Liver (tissue), 9 donors: ENCODE results near the gene GSK3B. TPM values are rescaled to one million over a fixed set of nuclear protein-coding genes. Genes with fewer than 3 reads are reported as not detected.

Experiments used
- DNase-seq: peaks from one replicate; pipeline ENCODE4 v3.0.0-alpha.2; 2017; ENCODE audit warnings: low spot score
- H3K27ac ChIP-seq, 2 donors: one replicate each; pipeline ENCODE4 v1.7.0; 2013; ENCODE audit warnings: inconsistent platforms in 2 of 2, low read length in 2 of 2, control low read depth in 1 of 2, low read depth in 1 of 2, mild to moderate bottlenecking in 1 of 2
- H3K27me3 ChIP-seq, 4 donors: one replicate each; pipeline versions ENCODE4 v1.6.1 to v1.7.0; 2013; ENCODE audit warnings: low read length in 3 of 4, inconsistent platforms in 1 of 4, mild to moderate bottlenecking in 1 of 4, moderate library complexity in 1 of 4; ENCODE audit not compliant: control insufficient read depth in 4 of 4, insufficient read depth in 4 of 4
- H3K36me3 ChIP-seq, 4 donors: one replicate each; pipeline versions ENCODE4 v1.6.1 to v1.7.0; 2013; ENCODE audit warnings: low read length in 3 of 4, mild to moderate bottlenecking in 3 of 4, low read depth in 1 of 4, moderate library complexity in 1 of 4; ENCODE audit not compliant: control insufficient read depth in 4 of 4, insufficient read depth in 3 of 4
- H3K4me1 ChIP-seq, 4 donors: one replicate each; pipeline versions ENCODE4 v1.6.1 to v1.7.0; 2013; ENCODE audit warnings: low read length in 3 of 4, mild to moderate bottlenecking in 3 of 4, moderate library complexity in 1 of 4; ENCODE audit not compliant: control insufficient read depth in 4 of 4, insufficient read depth in 4 of 4
- H3K4me3 ChIP-seq, 3 donors: one replicate each; pipeline versions ENCODE4 v1.6.1 to v1.7.0; 2013; ENCODE audit warnings: low read length in 3 of 3, control low read depth in 1 of 3, low read depth in 1 of 3, mild to moderate bottlenecking in 1 of 3
- H3K9ac ChIP-seq, 2 donors: one replicate each; pipeline ENCODE4 v1.7.0; 2013; ENCODE audit warnings: low read length in 2 of 2, mild to moderate bottlenecking in 2 of 2, moderate library complexity in 2 of 2, control low read depth in 1 of 2, low read depth in 1 of 2
- H3K9me3 ChIP-seq, 4 donors: one replicate each; pipeline versions ENCODE4 v1.6.1 to v1.7.0; 2013; ENCODE audit warnings: low read length in 3 of 4; ENCODE audit not compliant: control insufficient read depth in 4 of 4
- ATF3 ChIP-seq: IDR thresholded peaks from 2 replicates; pipeline ENCODE4 v1.6.1; 2016; ENCODE audit warnings: antibody characterized with exemption
- EGR1 ChIP-seq, 2 donors: IDR thresholded peaks; 2 replicates each; pipeline ENCODE4 v1.6.1; 2016 to 2018; ENCODE audit warnings: antibody characterized with exemption in 2 of 2, low read depth in 2 of 2
- FOXA1 ChIP-seq: IDR thresholded peaks from 2 replicates; pipeline ENCODE4 v1.6.1; 2016; ENCODE audit warnings: antibody characterized with exemption
- FOXA2 ChIP-seq: IDR thresholded peaks from 2 replicates; pipeline ENCODE4 v1.6.1; 2016; ENCODE audit warnings: antibody characterized with exemption
- HNF4A ChIP-seq, 2 donors: conservative IDR thresholded peaks; 2 replicates each; pipeline ENCODE4 v1.6.1; 2016; ENCODE audit warnings: antibody characterized with exemption in 2 of 2, mild to moderate bottlenecking in 2 of 2
- HNF4G ChIP-seq: IDR thresholded peaks from 2 replicates; pipeline ENCODE4 v1.6.1; 2016; ENCODE audit warnings: antibody characterized with exemption
- NR2F2 ChIP-seq: IDR thresholded peaks from 2 replicates; pipeline ENCODE4 v1.6.1; 2016; ENCODE audit warnings: antibody characterized with exemption
- RAD21 ChIP-seq, 2 donors: IDR thresholded peaks; 2 replicates each; pipeline ENCODE4 v1.6.1; 2016; ENCODE audit warnings: antibody characterized with exemption in 2 of 2, mild to moderate bottlenecking in 2 of 2
- RXRA ChIP-seq, 2 donors: IDR thresholded peaks; 2 replicates each; pipeline ENCODE4 v1.6.1; 2017 to 2018; ENCODE audit warnings: antibody characterized with exemption in 2 of 2, mild to moderate bottlenecking in 1 of 2
- SP1 ChIP-seq: IDR thresholded peaks from 2 replicates; pipeline ENCODE4 v1.6.1; 2018; ENCODE audit warnings: antibody characterized with exemption, mild to moderate bottlenecking
- TAF1 ChIP-seq: conservative IDR thresholded peaks from 2 replicates; pipeline ENCODE4 v1.6.1; 2016; ENCODE audit warnings: antibody characterized with exemption, mild to moderate bottlenecking
- YY1 ChIP-seq: IDR thresholded peaks from 2 replicates; pipeline ENCODE4 v1.6.1; 2016; ENCODE audit warnings: antibody characterized with exemption, mild to moderate bottlenecking
- WGBS: extraction: QIAGEN DNeasy Blood & Tissue Kit; methylation state at CpG from one replicate; pipeline ENCODE4 v1.1.7; 2013; 5-methylcytosine and 5-hydroxymethylcytosine counted together
- polyA plus RNA-seq, 2 donors: library from polyadenylated mRNA; stranded (reverse) in 1 of 2; unstranded in 1 of 2; fragments of 200-250 nt in 1 of 2; fragments of >200 nt in 1 of 2; fragmentation: Nextera tagmentation in 1 of 2; extraction: Ambion mirVana in 1 of 2; gene quantifications; one replicate each; pipeline versions ENCODE4 v1.2.1 to v1.2.3, GENCODE V29; 2013 to 2015
- total RNA-seq, 2 donors: library from RNA; depleted of rRNA; stranded (reverse); fragments of >200 nt; gene quantifications; one replicate each; pipeline ENCODE4 v1.2.3, GENCODE V29; 2014
- TF ChIP-seq, protein P1 (sequence below): IDR thresholded peaks from 2 replicates; pipeline ENCODE4 v1.6.1; 2016; ENCODE audit warnings: antibody characterized with exemption
- TF ChIP-seq, protein P2 (sequence below): IDR thresholded peaks from 2 replicates; pipeline ENCODE4 v1.6.1; 2016; ENCODE audit warnings: antibody characterized with exemption
- TF ChIP-seq, protein P3 (sequence below): fragments of 150-350 bp; IDR thresholded peaks from 2 replicates; pipeline ENCODE4 v1.5.1; 2017; ENCODE audit warnings: improper control_type of control experiment, low read depth, low read length; ENCODE audit not compliant: missing input control
- donor health status: healthy.
- donor health status: healthy.
- donor health status: healthy.
- donor health status: healthy.
- donor health status: healthy.

The GSK3B gene
- total and polyA plus RNA-seq, 4 donors = 10.5 to 20.8 (median 18.5) TPM

- WGBS = 93% methylated on average over 2 of the region's 2 CpGs
- H3K27ac ChIP-seq = no peak overlapping the region
- H3K36me3 ChIP-seq = no peaks in the 10 kb centered on the region
- no peak overlapping the region for H3K4me3 ChIP-seq
- H3K27me3 ChIP-seq = no peaks in the 10 kb centered on the region
- no peaks in the 10 kb centered on the region for H3K9me3 ChIP-seq
- no peak overlapping the region for H3K9ac ChIP-seq
- no peak for DNase-seq
- TF ChIP-seq RXRA (IDR thresholded peaks at IDR 0.05) (no peak), HNF4A (conservative IDR thresholded peaks at IDR 0.05) (no peak), ATF3 (no peak), FOXA2 (no peak), EGR1 (IDR thresholded peaks at IDR 0.05; ENCODE audit: low read depth in 2 of 2) (no peak), NR2F2 (no peak), RAD21 (IDR thresholded peaks at IDR 0.05) (no peak), SP1 (no peak)
- TF ChIP-seq, protein P1, sequence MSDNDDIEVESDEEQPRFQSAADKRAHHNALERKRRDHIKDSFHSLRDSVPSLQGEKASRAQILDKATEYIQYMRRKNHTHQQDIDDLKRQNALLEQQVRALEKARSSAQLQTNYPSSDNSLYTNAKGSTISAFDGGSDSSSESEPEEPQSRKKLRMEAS = no peak
- TF ChIP-seq, protein P2, sequence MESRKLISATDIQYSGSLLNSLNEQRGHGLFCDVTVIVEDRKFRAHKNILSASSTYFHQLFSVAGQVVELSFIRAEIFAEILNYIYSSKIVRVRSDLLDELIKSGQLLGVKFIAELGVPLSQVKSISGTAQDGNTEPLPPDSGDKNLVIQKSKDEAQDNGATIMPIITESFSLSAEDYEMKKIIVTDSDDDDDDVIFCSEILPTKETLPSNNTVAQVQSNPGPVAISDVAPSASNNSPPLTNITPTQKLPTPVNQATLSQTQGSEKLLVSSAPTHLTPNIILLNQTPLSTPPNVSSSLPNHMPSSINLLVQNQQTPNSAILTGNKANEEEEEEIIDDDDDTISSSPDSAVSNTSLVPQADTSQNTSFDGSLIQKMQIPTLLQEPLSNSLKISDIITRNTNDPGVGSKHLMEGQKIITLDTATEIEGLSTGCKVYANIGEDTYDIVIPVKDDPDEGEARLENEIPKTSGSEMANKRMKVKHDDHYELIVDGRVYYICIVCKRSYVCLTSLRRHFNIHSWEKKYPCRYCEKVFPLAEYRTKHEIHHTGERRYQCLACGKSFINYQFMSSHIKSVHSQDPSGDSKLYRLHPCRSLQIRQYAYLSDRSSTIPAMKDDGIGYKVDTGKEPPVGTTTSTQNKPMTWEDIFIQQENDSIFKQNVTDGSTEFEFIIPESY = no peak
- H3K4me1 ChIP-seq = no peaks in the 10 kb centered on the region
Measured at GRCh38 chr3:119873646-119874045, 220.6 kb downstream of the GSK3B start.

GRCh38 chr3:119872773-119873172, 221.5 kb downstream of the GSK3B start:
- no peaks in the 10 kb centered on the region for H3K9me3 ChIP-seq
- no peaks in the 10 kb centered on the region for H3K36me3 ChIP-seq
- WGBS = 98% methylated on average over 2 of the region's 2 CpGs
- no peak overlapping the region for H3K27ac ChIP-seq
- H3K9ac ChIP-seq = no peak overlapping the region
- TF ChIP-seq, protein P2 = no peak
- no peak for TF ChIP-seq HNF4G
- no peak for TF ChIP-seq NR2F2
- H3K27me3 ChIP-seq = no peaks in the 10 kb centered on the region
- H3K4me1 ChIP-seq = no peaks in the 10 kb centered on the region
- no peak overlapping the region for H3K4me3 ChIP-seq
- no peak for DNase-seq

- no peaks in the 10 kb centered on the region for H3K36me3 ChIP-seq
- no peak overlapping the region for H3K4me3 ChIP-seq
- WGBS = 93% methylated on average over 1 of the region's 1 CpG
- no peaks in the 10 kb centered on the region for H3K4me1 ChIP-seq
- DNase-seq = no peak
- H3K9ac ChIP-seq = no peak overlapping the region
- TF ChIP-seq TAF1 (no peak), SP1 (no peak), FOXA2 (no peak), NR2F2 (no peak), FOXA1 (no peak), ATF3 (no peak), RXRA (IDR thresholded peaks at IDR 0.05) (no peak), HNF4A (conservative IDR thresholded peaks at IDR 0.05) (no peak), YY1 (no peak)
- TF ChIP-seq, protein P2 = no peak
- TF ChIP-seq, protein P1 = no peak
- TF ChIP-seq, protein P3, sequence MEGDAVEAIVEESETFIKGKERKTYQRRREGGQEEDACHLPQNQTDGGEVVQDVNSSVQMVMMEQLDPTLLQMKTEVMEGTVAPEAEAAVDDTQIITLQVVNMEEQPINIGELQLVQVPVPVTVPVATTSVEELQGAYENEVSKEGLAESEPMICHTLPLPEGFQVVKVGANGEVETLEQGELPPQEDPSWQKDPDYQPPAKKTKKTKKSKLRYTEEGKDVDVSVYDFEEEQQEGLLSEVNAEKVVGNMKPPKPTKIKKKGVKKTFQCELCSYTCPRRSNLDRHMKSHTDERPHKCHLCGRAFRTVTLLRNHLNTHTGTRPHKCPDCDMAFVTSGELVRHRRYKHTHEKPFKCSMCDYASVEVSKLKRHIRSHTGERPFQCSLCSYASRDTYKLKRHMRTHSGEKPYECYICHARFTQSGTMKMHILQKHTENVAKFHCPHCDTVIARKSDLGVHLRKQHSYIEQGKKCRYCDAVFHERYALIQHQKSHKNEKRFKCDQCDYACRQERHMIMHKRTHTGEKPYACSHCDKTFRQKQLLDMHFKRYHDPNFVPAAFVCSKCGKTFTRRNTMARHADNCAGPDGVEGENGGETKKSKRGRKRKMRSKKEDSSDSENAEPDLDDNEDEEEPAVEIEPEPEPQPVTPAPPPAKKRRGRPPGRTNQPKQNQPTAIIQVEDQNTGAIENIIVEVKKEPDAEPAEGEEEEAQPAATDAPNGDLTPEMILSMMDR = no peak
- no peak overlapping the region for H3K27ac ChIP-seq
- no peaks in the 10 kb centered on the region for H3K9me3 ChIP-seq
- no peaks in the 10 kb centered on the region for H3K27me3 ChIP-seq
Measured at GRCh38 chr3:119871571-119871970, 222.7 kb downstream of the GSK3B start.
